ENCODE data around the gene FKBP3. TPM values are rescaled to one million over a fixed set of nuclear protein-coding genes. Genes with fewer than 3 reads are reported as not detected.

The FKBP3 gene
- total RNA-seq, 4 donors from 2014 or later, result 21.0 to 23.5 (median 21.2) TPM

- 57 to 96% methylated on average over 1 of the region's 1 CpG for WGBS, 2 donors
- H3K4me3 ChIP-seq (ENCODE audit: low read depth, poor library complexity, severe bottlenecking), result no peak overlapping the region
- no peak for DNase-seq (ENCODE audit: low spot score in 2 of 2)
- intact Hi-C loops (cut with DNase I; ENCODE audit: low total_unique reads), result no loop called here
- TF ChIP-seq POLR2A (IDR thresholded peaks at IDR 0.05) (no peak), CTCF (IDR thresholded peaks at IDR 0.05) (no peak)
Observed at GRCh38 chr14:45128963-45129629, 5.2 kb downstream of the FKBP3 start.

GRCh38 chr14:45125754-45126153 lies 8.5 kb downstream of the FKBP3 start:
- intact Hi-C loops (cut with DNase I; ENCODE audit: low total_unique reads), result no loop called here
- TF ChIP-seq CTCF (IDR thresholded peaks at IDR 0.05) (no peak), POLR2A (IDR thresholded peaks at IDR 0.05) (no peak)
- 100% methylated on average over 2 of the region's 2 CpGs for WGBS, 2 donors
- DNase-seq (ENCODE audit: low spot score in 2 of 2), result no peak
- no peak overlapping the region for H3K4me3 ChIP-seq (ENCODE audit: low read depth, poor library complexity, severe bottlenecking)

GRCh38 chr14:45123271-45123670 lies 11.0 kb downstream of the FKBP3 start:
- intact Hi-C loops (cut with DNase I; ENCODE audit: low total_unique reads), result no loop called here
- TF ChIP-seq POLR2A (IDR thresholded peaks at IDR 0.05) (no peak), CTCF (IDR thresholded peaks at IDR 0.05) (no peak)
- no peak overlapping the region for H3K4me3 ChIP-seq (ENCODE audit: low read depth, poor library complexity, severe bottlenecking)
- DNase-seq (ENCODE audit: low spot score in 2 of 2), result no peak
- WGBS, 2 donors, result 93 to 95% methylated on average over 3 of the region's 3 CpGs

- 83% methylated on average over 1 of the region's 1 CpG for WGBS, 2 donors
- no peak overlapping the region for H3K4me3 ChIP-seq (ENCODE audit: low read depth, poor library complexity, severe bottlenecking)
- TF ChIP-seq CTCF (IDR thresholded peaks at IDR 0.05), result no peak
- TF ChIP-seq POLR2A (IDR thresholded peaks at IDR 0.05), result no peak
- DNase-seq (ENCODE audit: low spot score in 2 of 2), result no peak
- intact Hi-C loops (cut with DNase I; ENCODE audit: low total_unique reads), result no loop called here
Observed at GRCh38 chr14:45120096-45120495, 14.2 kb downstream of the FKBP3 start.

GRCh38 chr14:45118594-45118993 lies 15.7 kb downstream of the FKBP3 start:
- TF ChIP-seq CTCF (IDR thresholded peaks at IDR 0.05) (no peak), POLR2A (IDR thresholded peaks at IDR 0.05) (no peak)
- intact Hi-C loops (cut with DNase I; ENCODE audit: low total_unique reads), result no loop called here
- H3K4me3 ChIP-seq (ENCODE audit: low read depth, poor library complexity, severe bottlenecking), result no peak overlapping the region
- WGBS, 2 donors, result 85 to 90% methylated on average over 6 of the region's 6 CpGs
- DNase-seq (ENCODE audit: low spot score in 2 of 2), result no peak

GRCh38 chr14:45114327-45114726 lies 20.0 kb downstream of the FKBP3 start:
- no peak for DNase-seq (ENCODE audit: low spot score in 2 of 2)
- intact Hi-C loops (cut with DNase I; ENCODE audit: low total_unique reads), result no loop called here
- TF ChIP-seq CTCF (IDR thresholded peaks at IDR 0.05), result no peak
- TF ChIP-seq POLR2A (IDR thresholded peaks at IDR 0.05), result no peak
- 66 to 80% methylated on average over 3 of the region's 3 CpGs for WGBS, 2 donors
- H3K4me3 ChIP-seq (ENCODE audit: low read depth, poor library complexity, severe bottlenecking), result no peak overlapping the region

All from lower leg skin (tissue), 4 donors.